Measurements from ENCODE around the gene VRK1. TPM values are rescaled to one million over a fixed set of nuclear protein-coding genes. Genes with fewer than 3 reads are reported as not detected.

The VRK1 gene
- total RNA-seq, 1 experiment from 2014 or later: 26.5 TPM

DNA sequence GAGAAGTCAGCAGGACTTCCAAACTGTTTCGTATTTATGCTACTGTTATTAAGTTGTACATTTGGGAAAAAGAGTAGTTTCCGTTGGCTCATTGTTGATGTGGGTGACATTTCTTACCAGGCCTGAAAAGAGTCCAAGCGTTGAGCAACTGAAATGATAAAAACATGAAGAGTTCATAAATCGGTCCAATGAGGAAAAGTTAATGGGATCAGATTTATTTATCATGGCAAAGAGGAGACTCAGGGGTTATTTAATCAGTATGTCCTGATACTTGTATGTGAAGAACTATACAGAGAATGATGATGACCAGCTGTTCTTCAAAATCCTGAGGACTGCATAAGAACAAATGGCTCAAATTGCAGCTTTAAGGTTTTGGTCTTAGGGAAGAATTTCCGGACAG lies 7.7 kb downstream of the VRK1 start:
- no peak for ATAC-seq
- TF ChIP-seq, protein P1, sequence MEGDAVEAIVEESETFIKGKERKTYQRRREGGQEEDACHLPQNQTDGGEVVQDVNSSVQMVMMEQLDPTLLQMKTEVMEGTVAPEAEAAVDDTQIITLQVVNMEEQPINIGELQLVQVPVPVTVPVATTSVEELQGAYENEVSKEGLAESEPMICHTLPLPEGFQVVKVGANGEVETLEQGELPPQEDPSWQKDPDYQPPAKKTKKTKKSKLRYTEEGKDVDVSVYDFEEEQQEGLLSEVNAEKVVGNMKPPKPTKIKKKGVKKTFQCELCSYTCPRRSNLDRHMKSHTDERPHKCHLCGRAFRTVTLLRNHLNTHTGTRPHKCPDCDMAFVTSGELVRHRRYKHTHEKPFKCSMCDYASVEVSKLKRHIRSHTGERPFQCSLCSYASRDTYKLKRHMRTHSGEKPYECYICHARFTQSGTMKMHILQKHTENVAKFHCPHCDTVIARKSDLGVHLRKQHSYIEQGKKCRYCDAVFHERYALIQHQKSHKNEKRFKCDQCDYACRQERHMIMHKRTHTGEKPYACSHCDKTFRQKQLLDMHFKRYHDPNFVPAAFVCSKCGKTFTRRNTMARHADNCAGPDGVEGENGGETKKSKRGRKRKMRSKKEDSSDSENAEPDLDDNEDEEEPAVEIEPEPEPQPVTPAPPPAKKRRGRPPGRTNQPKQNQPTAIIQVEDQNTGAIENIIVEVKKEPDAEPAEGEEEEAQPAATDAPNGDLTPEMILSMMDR (IDR thresholded peaks at IDR 0.05): no peak
- TF ChIP-seq, protein P2, sequence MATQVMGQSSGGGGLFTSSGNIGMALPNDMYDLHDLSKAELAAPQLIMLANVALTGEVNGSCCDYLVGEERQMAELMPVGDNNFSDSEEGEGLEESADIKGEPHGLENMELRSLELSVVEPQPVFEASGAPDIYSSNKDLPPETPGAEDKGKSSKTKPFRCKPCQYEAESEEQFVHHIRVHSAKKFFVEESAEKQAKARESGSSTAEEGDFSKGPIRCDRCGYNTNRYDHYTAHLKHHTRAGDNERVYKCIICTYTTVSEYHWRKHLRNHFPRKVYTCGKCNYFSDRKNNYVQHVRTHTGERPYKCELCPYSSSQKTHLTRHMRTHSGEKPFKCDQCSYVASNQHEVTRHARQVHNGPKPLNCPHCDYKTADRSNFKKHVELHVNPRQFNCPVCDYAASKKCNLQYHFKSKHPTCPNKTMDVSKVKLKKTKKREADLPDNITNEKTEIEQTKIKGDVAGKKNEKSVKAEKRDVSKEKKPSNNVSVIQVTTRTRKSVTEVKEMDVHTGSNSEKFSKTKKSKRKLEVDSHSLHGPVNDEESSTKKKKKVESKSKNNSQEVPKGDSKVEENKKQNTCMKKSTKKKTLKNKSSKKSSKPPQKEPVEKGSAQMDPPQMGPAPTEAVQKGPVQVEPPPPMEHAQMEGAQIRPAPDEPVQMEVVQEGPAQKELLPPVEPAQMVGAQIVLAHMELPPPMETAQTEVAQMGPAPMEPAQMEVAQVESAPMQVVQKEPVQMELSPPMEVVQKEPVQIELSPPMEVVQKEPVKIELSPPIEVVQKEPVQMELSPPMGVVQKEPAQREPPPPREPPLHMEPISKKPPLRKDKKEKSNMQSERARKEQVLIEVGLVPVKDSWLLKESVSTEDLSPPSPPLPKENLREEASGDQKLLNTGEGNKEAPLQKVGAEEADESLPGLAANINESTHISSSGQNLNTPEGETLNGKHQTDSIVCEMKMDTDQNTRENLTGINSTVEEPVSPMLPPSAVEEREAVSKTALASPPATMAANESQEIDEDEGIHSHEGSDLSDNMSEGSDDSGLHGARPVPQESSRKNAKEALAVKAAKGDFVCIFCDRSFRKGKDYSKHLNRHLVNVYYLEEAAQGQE (IDR thresholded peaks at IDR 0.05; ENCODE audit: insufficient read depth in 1 of 2, low read depth in 2 of 2, low read length in 1 of 2): no peak
- TF ChIP-seq TCF7L2 (IDR thresholded peaks at IDR 0.05; ENCODE audit: low read depth, low read length) (no peak), POLR2AphosphoS5 (IDR thresholded peaks at IDR 0.05; ENCODE audit: low read depth, low read length) (no peak), SIN3A (IDR thresholded peaks at IDR 0.05; ENCODE audit: borderline replicate concordance, insufficient read depth, low read depth, low read length) (no peak)
- BruUV-seq (replicated peaks): no TSS peak
- Histone ChIP-seq H3K9me3 (ENCODE audit: control insufficient read depth, insufficient read depth, low read depth, low read length) (no peaks in the 10 kb centered on the region), H3K36me3 (ENCODE audit: control insufficient read depth, insufficient read depth, low read length) (no peaks in the 10 kb centered on the region), H3K4me1 (ENCODE audit: control insufficient read depth, insufficient read depth, low read length) (peaks cover 16% of the 10 kb centered on the region), H3K27ac (ENCODE audit: low read length) (no peak overlapping the region), H3K27me3 (ENCODE audit: control insufficient read depth, insufficient read depth, low read length) (no peaks in the 10 kb centered on the region), H3K4me3 (ENCODE audit: low read depth in 2 of 2, low read length in 2 of 2) (no peak overlapping the region)
- intact Hi-C loops (cut with micrococcal nuclease; ENCODE audit: unreplicated experiment): no loop called here
- in situ Hi-C loops (cut with HindIII; ENCODE audit: low pct_unique_long_range_greater_than_20kb, low sequenced_read_pairs): no loop called here
- DNase-seq (ENCODE audit: low read depth, low spot score): no peak
- POLR2A ChIA-PET: no interaction called here
- CTCF ChIA-PET: no interaction called here

DNA sequence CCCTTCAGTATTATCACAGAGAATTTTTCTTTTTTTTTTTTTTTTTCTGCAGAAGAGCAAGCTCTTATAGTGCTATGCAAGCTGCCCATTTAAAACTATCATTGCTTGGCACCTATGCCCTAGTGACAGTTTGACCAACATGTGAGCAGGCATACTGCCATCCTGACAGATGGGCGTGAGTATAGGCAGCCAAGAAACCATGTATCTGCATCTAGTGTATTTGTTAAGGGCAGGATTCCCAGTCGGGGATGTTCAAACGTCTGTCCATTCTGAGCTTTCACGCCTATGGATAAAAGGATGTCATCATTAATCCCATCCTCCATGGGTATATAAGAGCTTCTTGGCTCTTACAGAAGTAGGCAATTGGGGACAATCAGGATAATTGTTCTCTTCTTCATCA lies 8.8 kb downstream of the VRK1 start:
- BruUV-seq (replicated peaks): no TSS peak
- Histone ChIP-seq H3K27ac (ENCODE audit: low read length) (no peak overlapping the region), H3K4me3 (ENCODE audit: low read depth in 2 of 2, low read length in 2 of 2) (no peak overlapping the region), H3K9me3 (ENCODE audit: control insufficient read depth, insufficient read depth, low read depth, low read length) (no peaks in the 10 kb centered on the region), H3K27me3 (ENCODE audit: control insufficient read depth, insufficient read depth, low read length) (no peaks in the 10 kb centered on the region), H3K36me3 (ENCODE audit: control insufficient read depth, insufficient read depth, low read length) (no peaks in the 10 kb centered on the region), H3K4me1 (ENCODE audit: control insufficient read depth, insufficient read depth, low read length) (peaks cover 16% of the 10 kb centered on the region)
- in situ Hi-C loops (cut with HindIII; ENCODE audit: low pct_unique_long_range_greater_than_20kb, low sequenced_read_pairs): no loop called here
- no peak for TF ChIP-seq POLR2AphosphoS5 (IDR thresholded peaks at IDR 0.05; ENCODE audit: low read depth, low read length)
- TF ChIP-seq, protein P1 (IDR thresholded peaks at IDR 0.05): no peak
- TF ChIP-seq, protein P2 (IDR thresholded peaks at IDR 0.05; ENCODE audit: insufficient read depth in 1 of 2, low read depth in 2 of 2, low read length in 1 of 2): no peak
- TF ChIP-seq SIN3A (IDR thresholded peaks at IDR 0.05; ENCODE audit: borderline replicate concordance, insufficient read depth, low read depth, low read length): no peak
- ChIA-PET CTCF (no interaction called here), POLR2A (interaction anchor here (0.6 kb wide), 2 partner anchors 23 to 216 kb away, joined by 3 to 6 read pairs; no protein-coding TSS in a partner anchor)
- ATAC-seq: no peak
- DNase-seq (ENCODE audit: low read depth, low spot score): no peak
- intact Hi-C loops (cut with micrococcal nuclease; ENCODE audit: unreplicated experiment): no loop called here

Data from Panc1 (cell line).